Esophagus squamous epithelium (tissue), 5 donors: Measurements from ENCODE around the gene TPD52L2. TPM values are rescaled to one million over a fixed set of nuclear protein-coding genes. Genes with fewer than 3 reads are reported as not detected.
"Not testable (repeated sequence)": the region's sequence is repeated elsewhere in the genome, so short reads cannot be mapped to it uniquely, and the experiment has no call there.

ENCODE experiments used
- DNase-seq: peaks from one replicate; lab custom pipeline; 2025; lab: John Stamatoyannopoulos, UW
- H3K27ac ChIP-seq, 4 donors: fragments of 200-600 bp; sonication (generic); one replicate each; pipeline ENCODE4 v1.5.1; 2016 to 2019; ENCODE audit warnings: mild to moderate bottlenecking in 1 of 4
- H3K27me3 ChIP-seq, 4 donors: fragments of 200-600 bp; sonication (generic); 1 replicate in 3 of 4; 2 replicates in 1 of 4; pipeline versions ENCODE4 v1.5.1 to v1.6.0; 2017 to 2021; ENCODE audit warnings: antibody characterized with exemption in 1 of 4
- H3K36me3 ChIP-seq, 3 donors: fragments of 200-600 bp; sonication (generic); one replicate each; pipeline ENCODE4 v1.5.1; 2016 to 2019
- H3K4me1 ChIP-seq, 3 donors: fragments of 200-600 bp; sonication (generic); one replicate each; pipeline ENCODE4 v1.5.1; 2017 to 2019
- H3K4me3 ChIP-seq, 4 donors: fragments of 200-600 bp; sonication (generic); 1 replicate in 3 of 4; 2 replicates in 1 of 4; pipeline ENCODE4 v1.5.1; 2016 to 2019; ENCODE audit warnings: mild to moderate bottlenecking in 2 of 4, moderate library complexity in 1 of 4
- H3K9me3 ChIP-seq, 3 donors: fragments of 200-600 bp; sonication (generic); one replicate each; pipeline ENCODE4 v1.5.1; 2016 to 2019
- CTCF ChIP-seq, 6 experiments: fragments of 450-650 bp in 4 of 6; fragments of 200-600 bp in 2 of 6; sonication (generic) in 2 of 6; IDR thresholded peaks; one replicate each; pipeline ENCODE4 v1.5.1; 2016 to 2019; ENCODE audit warnings: antibody characterized with exemption in 6 of 6, mild to moderate bottlenecking in 4 of 6, moderate library complexity in 4 of 6
- POLR2A ChIP-seq, 4 donors: fragments of 450-650 bp; IDR thresholded peaks; one replicate each; pipeline ENCODE4 v1.6.1; 2017; ENCODE audit warnings: antibody characterized with exemption in 4 of 4, mild to moderate bottlenecking in 4 of 4, moderate library complexity in 3 of 4
- WGBS, 2 donors: methylation state at CpG; one replicate each; pipeline ENCODE4 v1.1.5; 2018; 5-methylcytosine and 5-hydroxymethylcytosine counted together
- intact Hi-C: fragments of 100-400 bp; cut with DNase I; formaldehyde crosslinking; loops from one replicate; pipeline ENCODE4 v1.15.0; 2022
- total RNA-seq, 4 donors: library from RNA; depleted of rRNA; stranded (reverse); fragments of >200 nt; gene quantifications; one replicate each; pipeline ENCODE4 v1.1.0, GENCODE V29; 2016
- donor health status: DM: yes; HTN: yes; CAD: no.

The TPD52L2 gene
- total RNA-seq, 4 donors from 2014 or later, result 97.1 to 124 (median 116) TPM

- no peaks in the 10 kb centered on the region for H3K27me3 ChIP-seq
- 59 to 64% methylated on average over 6 to 8 of the region's 8 CpGs for WGBS, 2 donors
- no peak for TF ChIP-seq POLR2A (IDR thresholded peaks at IDR 0.05)
- TF ChIP-seq CTCF (IDR thresholded peaks at IDR 0.05), result no peak
- no peak overlapping the region for H3K4me3 ChIP-seq
- no peak for DNase-seq
- no peaks in the 10 kb centered on the region for H3K9me3 ChIP-seq
- no peak overlapping the region for H3K27ac ChIP-seq
- H3K36me3 ChIP-seq, result peaks cover 33 to 95% (median 34%) of the 10 kb centered on the region in 3 donors
- peaks cover 0 to 15% (median 0%) of the 10 kb centered on the region in 3 donors for H3K4me1 ChIP-seq
- intact Hi-C loops, result no loop called here
Measured at GRCh38 chr20:63926298-63926697, 61.2 kb downstream of the TPD52L2 start.

DNA sequence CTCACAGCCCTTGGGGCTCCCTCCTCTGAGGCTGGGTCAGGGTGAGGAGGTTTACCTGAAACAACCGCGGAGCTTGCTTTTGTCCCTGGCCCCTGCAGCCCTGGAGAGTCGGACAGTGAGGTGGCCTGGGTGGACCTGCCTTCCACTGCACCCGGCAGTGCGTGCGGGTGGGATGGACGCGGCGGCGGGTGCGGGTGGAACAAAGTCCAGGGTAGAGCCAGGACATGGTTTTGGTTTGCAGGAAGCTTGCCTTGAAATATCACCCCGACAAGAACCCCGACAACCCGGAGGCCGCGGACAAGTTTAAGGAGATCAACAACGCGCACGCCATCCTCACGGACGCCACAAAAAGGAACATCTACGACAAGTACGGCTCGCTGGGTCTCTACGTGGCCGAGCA is 64.0 kb downstream of the TPD52L2 start:
- Histone ChIP-seq H3K4me3 (no peak overlapping the region), H3K9me3 (no peaks in the 10 kb centered on the region), H3K27me3 (no peaks in the 10 kb centered on the region), H3K36me3 (peaks cover 44 to 99% (median 45%) of the 10 kb centered on the region in 3 donors), H3K4me1 (peaks cover 0 to 6% (median 0%) of the 10 kb centered on the region in 3 donors), H3K27ac (no peak overlapping the region)
- WGBS, 2 donors, result 94 to 95% methylated on average over 12 to 15 of the region's 26 CpGs
- no peak for TF ChIP-seq POLR2A (IDR thresholded peaks at IDR 0.05)
- no peak for TF ChIP-seq CTCF (IDR thresholded peaks at IDR 0.05)
- intact Hi-C loops, result no loop called here
- no peak for DNase-seq

- WGBS, 2 donors, result 94 to 96% methylated on average over 13 to 22 of the region's 31 CpGs
- H3K27me3 ChIP-seq, H3K4me1 ChIP-seq, H3K4me3 ChIP-seq, H3K27ac ChIP-seq, DNase-seq, intact Hi-C loops, H3K9me3 ChIP-seq: not testable (repeated sequence)
- H3K36me3 ChIP-seq, result peaks cover 44 to 100% (median 45%) of the 10 kb centered on the region in 3 donors
Measured at GRCh38 chr20:63929473-63929883, 64.4 kb downstream of the TPD52L2 start.

DNA sequence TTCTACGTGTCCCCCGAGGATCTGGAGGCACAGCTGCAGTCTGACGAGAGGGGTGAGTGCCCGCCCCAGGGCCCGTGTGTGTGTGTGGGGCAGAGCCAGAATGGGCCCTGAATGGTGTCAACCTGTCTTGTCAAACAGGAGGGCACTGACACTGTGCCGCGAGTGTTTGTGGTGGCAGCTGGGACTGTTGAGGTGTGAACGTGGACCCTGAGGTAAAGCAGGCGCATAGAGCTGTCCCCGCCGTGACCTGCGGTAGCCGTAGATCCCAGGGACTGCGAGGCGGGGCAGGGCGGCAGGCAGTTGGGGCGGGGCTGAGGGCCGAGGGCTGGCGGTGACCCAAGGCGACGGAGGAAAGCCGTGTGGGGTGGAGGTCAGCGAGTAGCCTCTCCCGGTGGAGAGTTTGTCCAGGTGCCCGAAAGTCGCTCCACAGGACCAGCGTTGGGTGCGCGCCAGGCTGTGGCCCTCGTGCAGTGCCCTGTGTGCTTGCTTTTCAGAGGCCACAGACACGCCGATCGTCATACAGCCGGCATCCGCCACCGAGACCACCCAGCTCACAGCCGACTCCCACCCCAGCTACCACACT is 66.0 kb downstream of the TPD52L2 start:
- TF ChIP-seq POLR2A (IDR thresholded peaks at IDR 0.05) (no peak), CTCF (IDR thresholded peaks at IDR 0.05) (no peak)
- Histone ChIP-seq H3K27me3 (no peaks in the 10 kb centered on the region), H3K27ac (no peak overlapping the region), H3K9me3 (no peaks in the 10 kb centered on the region), H3K36me3 (peaks cover 45 to 100% (median 55%) of the 10 kb centered on the region in 3 donors), H3K4me1 (peaks cover 0 to 2% (median 0%) of the 10 kb centered on the region in 3 donors), H3K4me3 (no peak overlapping the region)
- 89 to 94% methylated on average over 14 to 17 of the region's 37 CpGs for WGBS, 2 donors
- DNase-seq, result no peak
- intact Hi-C loops, result no loop called here

- no peak for TF ChIP-seq CTCF (IDR thresholded peaks at IDR 0.05)
- TF ChIP-seq POLR2A (IDR thresholded peaks at IDR 0.05), result no peak
- Histone ChIP-seq H3K27ac (no peak overlapping the region), H3K4me3 (no peak overlapping the region), H3K4me1 (no peaks in the 10 kb centered on the region), H3K9me3 (no peaks in the 10 kb centered on the region), H3K27me3 (no peaks in the 10 kb centered on the region), H3K36me3 (peaks cover 45 to 100% (median 55%) of the 10 kb centered on the region in 3 donors)
- WGBS, 2 donors, result 85 to 96% methylated on average over 5 to 6 of the region's 19 CpGs
- no peak for DNase-seq
- intact Hi-C loops, result no loop called here
Measured at GRCh38 chr20:63931735-63932134, 66.7 kb downstream of the TPD52L2 start.
